ENCODE measurements around the gene KCNQ1.

- TF ChIP-seq, protein P1, sequence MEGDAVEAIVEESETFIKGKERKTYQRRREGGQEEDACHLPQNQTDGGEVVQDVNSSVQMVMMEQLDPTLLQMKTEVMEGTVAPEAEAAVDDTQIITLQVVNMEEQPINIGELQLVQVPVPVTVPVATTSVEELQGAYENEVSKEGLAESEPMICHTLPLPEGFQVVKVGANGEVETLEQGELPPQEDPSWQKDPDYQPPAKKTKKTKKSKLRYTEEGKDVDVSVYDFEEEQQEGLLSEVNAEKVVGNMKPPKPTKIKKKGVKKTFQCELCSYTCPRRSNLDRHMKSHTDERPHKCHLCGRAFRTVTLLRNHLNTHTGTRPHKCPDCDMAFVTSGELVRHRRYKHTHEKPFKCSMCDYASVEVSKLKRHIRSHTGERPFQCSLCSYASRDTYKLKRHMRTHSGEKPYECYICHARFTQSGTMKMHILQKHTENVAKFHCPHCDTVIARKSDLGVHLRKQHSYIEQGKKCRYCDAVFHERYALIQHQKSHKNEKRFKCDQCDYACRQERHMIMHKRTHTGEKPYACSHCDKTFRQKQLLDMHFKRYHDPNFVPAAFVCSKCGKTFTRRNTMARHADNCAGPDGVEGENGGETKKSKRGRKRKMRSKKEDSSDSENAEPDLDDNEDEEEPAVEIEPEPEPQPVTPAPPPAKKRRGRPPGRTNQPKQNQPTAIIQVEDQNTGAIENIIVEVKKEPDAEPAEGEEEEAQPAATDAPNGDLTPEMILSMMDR (IDR thresholded peaks at IDR 0.05): no peak
- TF ChIP-seq EZH2 (IDR thresholded peaks at IDR 0.05; ENCODE audit: borderline replicate concordance, insufficient read depth, low read depth, low read length, poor library complexity, severe bottlenecking): no peak
These were observed 295.6 kb downstream of the KCNQ1 start for GRCh38 chr11:2740275-2740940.

Measured in B cell (primary cell).